Activated CD8-positive, alpha-beta T cell treated with anti-CD3 and anti-CD28 coated beads, Interleukin-2, amount 10 ng/mL, durations not matched to agents 7 days and 5 days (primary cell): Measurements from ENCODE around the gene PDE6A. TPM values are rescaled to one million over a fixed set of nuclear protein-coding genes. Genes with fewer than 3 reads are reported as not detected.

Experiments used
- ATAC-seq: fragments of 150-1000 bp; cut with Tn5 transposase; one replicate; pipeline ENCODE4 v1.10.0; 2021; ENCODE audit warnings: moderate library complexity
- CTCF ChIA-PET: fragments of 350-600 bp; sonication (Branson Sonifier 250); formaldehyde crosslinking; loops from one replicate; lab custom pipeline; 2021; ENCODE audit warnings: antibody characterized with exemption; lab: Charles Lee
- POLR2A ChIA-PET: fragments of 350-600 bp; sonication (Branson Sonifier 250); formaldehyde crosslinking; loops from one replicate; lab custom pipeline; 2021; ENCODE audit warnings: antibody characterized with exemption; lab: Charles Lee
- DNase-seq: peaks from one replicate; pipeline ENCODE4 v3.0.0-alpha.2; 2020
- H3K27ac Mint-ChIP-seq: one replicate; pipeline ENCODE4 v1.8.0; 2021; ENCODE audit warnings: mild to moderate bottlenecking, mixed read lengths
- H3K27me3 Mint-ChIP-seq: one replicate; pipeline ENCODE4 v1.8.0; 2021; ENCODE audit warnings: low read depth, mixed read lengths
- H3K36me3 Mint-ChIP-seq: one replicate; pipeline ENCODE4 v1.8.0; 2021; ENCODE audit warnings: low read depth, mixed read lengths
- H3K4me1 Mint-ChIP-seq: one replicate; pipeline ENCODE4 v1.8.0; 2021; ENCODE audit warnings: low read depth, mixed read lengths
- H3K4me3 Mint-ChIP-seq: one replicate; pipeline ENCODE4 v1.8.0; 2021; ENCODE audit warnings: mild to moderate bottlenecking, mixed read lengths
- H3K9me3 Mint-ChIP-seq: one replicate; pipeline ENCODE4 v1.8.0; 2022; ENCODE audit warnings: mixed read lengths; ENCODE audit not compliant: insufficient read depth
- total RNA-seq, 2 experiments: library from RNA; stranded (reverse); gene quantifications; one replicate each; pipeline ENCODE4 v1.2.3, GENCODE V29; 2021

The PDE6A gene
- total RNA-seq, 2 experiments from 2014 or later: not detected

DNA sequence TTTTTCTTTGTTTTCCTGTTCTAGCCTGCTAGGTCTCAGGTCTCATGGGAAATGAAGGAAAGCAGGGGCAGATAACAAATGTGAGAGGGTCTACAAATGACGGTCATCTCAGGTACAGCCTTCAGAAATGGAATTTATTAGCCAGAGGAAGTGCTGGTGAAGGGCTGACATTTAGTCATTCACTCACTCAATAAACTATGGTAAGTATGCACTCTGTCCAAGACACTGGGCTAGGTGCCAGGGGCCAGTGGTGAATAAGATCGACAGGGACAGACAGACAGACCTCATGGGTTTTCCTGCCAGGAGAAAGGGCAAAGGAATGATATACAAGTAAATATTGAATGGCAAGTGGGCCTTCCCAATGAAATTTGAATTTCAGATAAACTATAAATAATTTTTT lies 6.3 kb downstream of the PDE6A start:
- H3K36me3 Mint-ChIP-seq: no peaks in the 10 kb centered on the region
- ChIA-PET CTCF (no interaction called here), POLR2A (no interaction called here)
- no peak overlapping the region for H3K4me3 Mint-ChIP-seq
- ATAC-seq (no peak), DNase-seq (no peak)
- H3K9me3 Mint-ChIP-seq: no peaks in the 10 kb centered on the region
- H3K27ac Mint-ChIP-seq: no peak overlapping the region
- H3K4me1 Mint-ChIP-seq: no peaks in the 10 kb centered on the region
- peaks cover 29% of the 10 kb centered on the region for H3K27me3 Mint-ChIP-seq

DNA sequence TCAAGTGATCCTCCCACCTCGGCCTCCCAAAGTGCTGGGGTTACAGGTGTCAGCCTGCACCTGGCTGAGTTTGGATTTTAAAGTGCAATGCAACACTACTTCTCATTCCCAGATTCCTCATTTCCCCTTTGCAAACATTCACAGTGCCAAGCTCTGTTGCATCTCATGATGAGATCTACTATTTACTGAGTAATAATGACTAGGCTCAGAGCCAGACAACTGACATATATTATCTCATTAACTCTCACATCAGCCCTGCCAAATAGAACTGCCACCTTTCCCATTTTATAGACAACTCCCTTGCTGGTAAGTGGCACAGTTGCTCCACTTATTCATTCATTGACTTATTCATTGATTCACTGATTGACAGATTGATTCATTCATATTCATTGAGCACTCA lies 7.0 kb downstream of the PDE6A start:
- no peak overlapping the region for H3K27ac Mint-ChIP-seq
- CTCF ChIA-PET: no interaction called here
- POLR2A ChIA-PET: no interaction called here
- H3K36me3 Mint-ChIP-seq: no peaks in the 10 kb centered on the region
- no peaks in the 10 kb centered on the region for H3K9me3 Mint-ChIP-seq
- H3K4me1 Mint-ChIP-seq: no peaks in the 10 kb centered on the region
- H3K4me3 Mint-ChIP-seq: no peak overlapping the region
- H3K27me3 Mint-ChIP-seq: peaks cover 27% of the 10 kb centered on the region
- ATAC-seq: no peak
- no peak for DNase-seq

DNA sequence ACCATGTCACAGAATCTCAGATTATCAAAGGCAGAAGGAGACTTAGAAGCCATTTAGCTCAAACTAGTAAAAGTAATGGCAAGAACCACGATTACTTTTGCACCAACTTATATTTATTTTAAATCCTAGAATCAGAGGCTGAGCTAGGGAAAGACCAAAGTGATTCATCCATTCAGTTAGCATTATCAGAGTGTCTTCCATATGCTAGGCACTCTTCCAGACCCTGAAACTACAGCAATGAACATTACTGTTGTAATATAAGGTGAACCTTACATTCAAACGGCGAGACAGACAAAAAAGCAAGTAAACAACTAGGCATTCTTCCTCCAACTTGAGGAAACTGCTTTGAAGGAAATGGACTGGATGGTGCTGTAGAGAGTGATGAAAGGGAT lies 7.9 kb downstream of the PDE6A start:
- ChIA-PET POLR2A (no interaction called here), CTCF (interaction anchor here (0.7 to 1.3 kb wide), 2 partner anchors 22 to 84 kb away, joined by 3 to 5 read pairs; no protein-coding TSS in a partner anchor)
- ATAC-seq (no peak), DNase-seq (no peak)
- no peaks in the 10 kb centered on the region for H3K9me3 Mint-ChIP-seq
- no peak overlapping the region for H3K27ac Mint-ChIP-seq
- H3K4me3 Mint-ChIP-seq: no peak overlapping the region
- peaks cover 36% of the 10 kb centered on the region for H3K27me3 Mint-ChIP-seq
- no peaks in the 10 kb centered on the region for H3K4me1 Mint-ChIP-seq
- no peaks in the 10 kb centered on the region for H3K36me3 Mint-ChIP-seq

DNA sequence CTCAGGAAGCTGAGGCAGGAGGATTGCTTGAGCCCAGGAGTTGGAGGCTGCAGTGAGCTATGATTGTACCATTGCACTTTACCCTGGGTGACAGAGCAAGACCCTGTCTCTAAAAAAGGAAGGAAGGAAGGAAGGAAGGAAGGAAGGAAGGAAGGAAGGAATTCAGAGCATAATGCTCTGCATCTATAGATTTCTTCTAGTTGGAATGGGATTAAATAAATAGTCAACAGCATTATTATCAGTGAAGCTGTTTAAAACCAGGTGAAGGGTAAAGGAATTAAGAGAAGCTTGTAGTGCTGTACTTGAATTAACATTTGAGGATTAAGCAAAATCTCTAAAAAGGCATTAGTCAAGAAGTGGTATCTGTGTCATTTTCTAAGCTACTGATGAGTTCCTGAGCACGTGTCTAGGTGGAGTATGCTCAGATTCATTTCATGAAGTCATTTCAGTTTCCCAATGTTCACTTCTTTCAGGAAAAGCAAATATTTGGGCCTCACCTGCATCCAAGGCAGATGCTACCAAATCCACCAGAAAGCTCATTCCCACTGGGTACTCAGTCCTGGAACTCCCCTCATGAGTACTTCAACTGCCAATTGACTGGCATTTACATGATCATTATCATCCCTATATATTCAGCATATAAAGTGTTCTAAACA lies 8.4 kb downstream of the PDE6A start:
- Mint-ChIP-seq H3K4me1 (no peaks in the 10 kb centered on the region), H3K27ac (no peak overlapping the region), H3K27me3 (peaks cover 36% of the 10 kb centered on the region), H3K36me3 (no peaks in the 10 kb centered on the region), H3K4me3 (no peak overlapping the region), H3K9me3 (no peaks in the 10 kb centered on the region)
- DNase-seq (no peak), ATAC-seq (no peak)
- ChIA-PET POLR2A (no interaction called here), CTCF (interaction anchor here (0.7 to 1.3 kb wide), 3 partner anchors 23 to 269 kb away, joined by 3 to 5 read pairs (median 3); no protein-coding TSS in a partner anchor)

DNA sequence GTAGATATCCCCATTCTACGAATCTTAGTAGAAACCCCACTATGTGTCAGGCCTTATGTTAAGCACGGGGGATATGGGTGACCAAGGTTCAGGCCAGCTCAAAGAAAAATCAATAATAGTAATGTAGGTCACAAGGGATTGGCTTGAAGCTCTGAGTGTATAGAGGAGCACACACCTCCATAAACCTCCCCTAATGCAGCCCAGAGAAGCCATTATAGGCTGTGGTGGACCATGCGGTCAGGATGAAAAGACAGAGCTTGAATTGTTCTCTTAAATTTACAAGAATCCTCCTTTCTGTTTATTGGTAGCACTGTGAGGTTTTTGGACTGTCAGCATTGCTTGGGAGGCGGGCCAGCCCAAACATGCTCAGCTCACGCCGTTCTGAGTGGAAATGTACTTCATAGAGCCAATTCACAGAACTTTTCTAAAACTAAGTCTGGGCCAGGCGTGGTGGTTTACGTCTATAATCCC lies 9.1 kb downstream of the PDE6A start:
- Mint-ChIP-seq H3K4me3 (no peak overlapping the region), H3K4me1 (peaks cover 3% of the 10 kb centered on the region), H3K27ac (no peak overlapping the region), H3K36me3 (no peaks in the 10 kb centered on the region), H3K9me3 (no peaks in the 10 kb centered on the region), H3K27me3 (peaks cover 40% of the 10 kb centered on the region)
- ATAC-seq (no peak), DNase-seq (no peak)
- ChIA-PET POLR2A (no interaction called here), CTCF (interaction anchor here (1.1 kb wide), 2 partner anchors 82 to 268 kb away, joined by 3 to 4 read pairs; no protein-coding TSS in a partner anchor)

DNA sequence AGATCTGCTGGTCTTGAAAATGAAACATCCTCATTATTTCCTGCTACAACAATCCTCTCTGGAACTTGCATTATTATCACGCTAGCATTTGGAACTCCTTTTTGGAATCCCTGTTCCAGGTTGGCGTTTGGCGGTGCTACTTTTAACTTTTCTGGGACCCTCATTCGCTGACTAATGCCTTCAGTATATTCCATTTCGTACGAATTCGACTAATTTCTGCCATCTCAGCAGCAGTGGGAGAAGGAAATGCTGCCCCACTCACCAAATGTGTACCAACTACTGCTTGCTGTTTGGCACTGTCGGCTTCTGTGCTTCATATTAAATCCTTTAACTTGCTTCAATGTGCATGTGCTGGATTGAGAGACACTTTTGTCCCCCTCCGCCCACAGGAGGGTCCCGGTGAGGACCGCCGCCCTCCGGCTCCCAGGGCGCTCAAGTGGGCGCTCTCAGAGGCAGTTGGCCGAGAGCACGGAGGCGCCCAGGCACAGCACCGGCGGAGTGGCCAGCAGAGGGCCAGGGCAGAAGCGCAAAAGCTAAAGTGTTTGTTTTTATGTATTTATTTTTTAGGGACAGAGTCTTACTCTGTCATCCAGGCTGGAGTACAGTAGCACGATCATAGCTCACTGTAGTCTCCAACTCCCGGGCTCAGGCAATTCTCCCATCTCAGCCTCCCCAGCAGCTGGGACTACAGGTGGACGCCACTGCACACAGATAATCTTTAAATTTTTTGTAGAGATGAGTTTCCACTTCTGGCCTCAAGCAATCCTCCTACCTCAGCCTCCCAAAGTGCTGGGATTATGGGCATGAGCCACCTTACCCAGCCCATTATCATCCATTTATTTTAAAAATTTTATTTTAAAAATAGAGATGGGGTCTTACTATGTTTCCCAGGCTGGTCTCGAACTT lies 11.9 kb downstream of the PDE6A start:
- H3K4me1 Mint-ChIP-seq: peaks cover 3% of the 10 kb centered on the region
- POLR2A ChIA-PET: no interaction called here
- ATAC-seq: no peak
- no peaks in the 10 kb centered on the region for H3K36me3 Mint-ChIP-seq
- H3K27ac Mint-ChIP-seq: no peak overlapping the region
- peaks cover 46% of the 10 kb centered on the region for H3K27me3 Mint-ChIP-seq
- H3K9me3 Mint-ChIP-seq: no peaks in the 10 kb centered on the region
- no peak overlapping the region for H3K4me3 Mint-ChIP-seq
- CTCF ChIA-PET: no interaction called here
- no peak for DNase-seq

DNA sequence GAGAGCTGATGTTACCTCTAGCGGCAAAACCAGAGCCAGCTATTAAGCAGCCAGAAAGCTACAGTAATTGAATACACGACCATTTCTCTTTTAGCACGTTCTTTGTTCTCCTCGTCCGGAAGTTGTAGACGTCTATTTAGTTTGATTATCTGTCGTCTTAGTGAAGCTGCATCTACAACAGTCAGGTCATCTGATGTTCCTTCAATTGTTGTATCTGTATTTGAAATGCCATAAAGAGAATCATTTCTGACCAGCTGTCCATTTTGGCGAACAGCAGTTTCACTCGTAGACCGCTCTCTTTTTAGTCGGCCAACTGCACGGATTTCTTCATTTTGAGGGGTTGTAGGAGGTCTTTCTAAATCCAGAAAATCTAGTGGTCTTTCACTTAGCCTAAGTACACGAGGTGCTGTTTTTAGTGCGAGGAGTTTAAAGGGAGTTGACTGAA lies 12.6 kb downstream of the PDE6A start:
- H3K9me3 Mint-ChIP-seq: no peaks in the 10 kb centered on the region
- peaks cover 3% of the 10 kb centered on the region for H3K4me1 Mint-ChIP-seq
- CTCF ChIA-PET: no interaction called here
- ATAC-seq: no peak
- POLR2A ChIA-PET: no interaction called here
- H3K4me3 Mint-ChIP-seq: no peak overlapping the region
- H3K36me3 Mint-ChIP-seq: no peaks in the 10 kb centered on the region
- no peak for DNase-seq
- H3K27me3 Mint-ChIP-seq: peaks cover 42% of the 10 kb centered on the region
- H3K27ac Mint-ChIP-seq: no peak overlapping the region

DNA sequence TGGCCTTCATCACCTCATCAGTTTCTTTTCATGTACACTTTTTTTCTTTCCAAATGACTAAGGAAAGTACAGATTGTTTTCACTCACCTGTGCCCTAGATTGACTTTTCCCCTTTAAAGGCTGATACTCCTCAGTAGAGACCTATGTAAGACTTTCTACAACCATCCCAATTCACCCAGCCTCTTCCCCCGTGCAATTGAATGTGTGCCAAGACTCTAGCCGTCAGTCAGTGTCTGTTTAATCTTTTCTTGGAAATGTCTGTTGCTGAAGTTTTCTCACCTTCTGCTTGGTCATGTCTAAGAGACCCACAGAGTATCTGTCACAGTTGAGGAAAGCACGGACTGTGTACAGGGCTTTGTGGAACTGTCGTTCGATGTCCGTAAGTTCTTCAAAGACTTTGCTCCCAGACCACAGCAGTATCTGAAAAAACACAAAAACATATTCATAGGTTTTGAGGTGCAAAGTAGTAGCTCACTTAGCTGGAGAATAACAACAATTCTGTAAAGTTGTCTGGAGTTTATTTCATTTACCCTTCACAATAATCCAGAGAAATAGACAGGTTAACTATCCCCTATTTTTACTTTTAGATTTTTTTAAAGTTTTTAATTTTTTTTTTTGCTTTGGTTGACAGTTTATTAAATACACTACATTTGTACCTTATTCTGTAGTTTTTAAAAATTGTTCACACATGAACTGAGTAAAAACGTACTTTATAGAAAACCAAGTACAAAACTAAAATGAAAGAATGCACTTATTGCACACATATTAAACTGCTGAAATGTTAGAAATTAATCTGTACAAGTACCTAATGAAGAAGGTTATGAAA lies 13.6 kb downstream of the PDE6A start:
- peaks cover 39% of the 10 kb centered on the region for H3K27me3 Mint-ChIP-seq

DNA sequence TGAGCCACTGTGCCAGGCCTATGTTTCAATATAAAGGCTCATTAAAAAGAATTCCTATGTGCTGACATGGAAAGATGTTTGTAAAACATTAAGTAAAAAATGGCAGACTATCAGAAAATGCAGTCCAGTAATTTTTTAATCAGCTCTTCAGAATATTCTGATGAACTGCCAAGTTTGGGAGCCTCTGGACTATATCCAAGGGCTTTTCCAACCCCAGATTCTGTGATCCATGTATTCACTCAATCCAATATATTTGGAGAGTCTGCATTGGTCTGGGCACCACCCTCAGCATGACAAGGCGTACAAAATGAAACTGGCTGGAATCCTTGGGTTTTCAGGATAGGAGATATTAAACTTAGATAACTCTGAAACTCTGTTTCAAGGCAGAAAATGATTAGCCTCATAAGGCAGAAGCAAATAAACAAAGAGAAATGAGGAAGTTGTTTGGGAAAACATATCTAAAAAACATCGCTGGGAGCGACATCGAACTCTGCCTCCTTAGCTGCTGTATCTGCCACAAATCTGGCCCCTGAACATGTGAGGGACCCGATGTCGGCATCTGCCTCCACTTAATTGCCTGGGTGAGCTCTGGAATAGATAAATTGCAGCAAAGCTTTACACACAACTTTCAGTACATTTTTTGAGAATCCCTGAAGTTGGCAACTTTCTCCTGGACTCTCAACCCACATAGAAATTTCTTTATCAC lies 14.4 kb downstream of the PDE6A start:
- CTCF ChIA-PET: no interaction called here
- Mint-ChIP-seq H3K4me3 (no peak overlapping the region), H3K27ac (no peak overlapping the region), H3K27me3 (peaks cover 35% of the 10 kb centered on the region), H3K9me3 (no peaks in the 10 kb centered on the region), H3K36me3 (no peaks in the 10 kb centered on the region), H3K4me1 (peaks cover 3% of the 10 kb centered on the region)
- ATAC-seq (no peak), DNase-seq (no peak)
- POLR2A ChIA-PET: no interaction called here

More for the DNA sequence above, 13.6 kb downstream of the PDE6A start:
- DNase-seq: no peak
- Mint-ChIP-seq H3K27ac (no peak overlapping the region), H3K4me3 (no peak overlapping the region), H3K36me3 (no peaks in the 10 kb centered on the region), H3K9me3 (no peaks in the 10 kb centered on the region), H3K4me1 (peaks cover 3% of the 10 kb centered on the region)
- ChIA-PET POLR2A (no interaction called here), CTCF (no interaction called here)
- no peak for ATAC-seq

DNA sequence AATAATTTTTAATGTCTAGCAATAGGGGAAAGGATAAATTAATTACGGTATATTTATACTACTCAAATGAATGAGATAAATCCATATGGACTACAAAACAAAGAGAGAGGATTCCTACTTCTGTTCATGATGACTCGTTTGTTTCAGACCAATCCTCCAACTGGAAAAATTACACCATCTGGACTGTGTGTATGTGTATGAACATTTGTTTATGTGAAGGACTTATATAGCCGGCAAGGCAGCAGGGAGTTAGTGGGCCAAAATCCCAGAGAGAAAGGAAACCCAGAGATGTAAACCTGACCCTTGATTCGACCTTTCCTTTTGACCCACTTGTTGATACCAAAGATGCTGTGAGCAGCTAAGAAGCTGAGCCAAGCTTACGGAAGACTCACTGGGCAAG lies 20.1 kb downstream of the PDE6A start:
- H3K36me3 Mint-ChIP-seq: no peaks in the 10 kb centered on the region
- CTCF ChIA-PET: no interaction called here
- DNase-seq (no peak), ATAC-seq (no peak)
- peaks cover 9% of the 10 kb centered on the region for H3K27me3 Mint-ChIP-seq
- H3K9me3 Mint-ChIP-seq: no peaks in the 10 kb centered on the region
- H3K27ac Mint-ChIP-seq: no peak overlapping the region
- POLR2A ChIA-PET: no interaction called here
- no peaks in the 10 kb centered on the region for H3K4me1 Mint-ChIP-seq
- H3K4me3 Mint-ChIP-seq: no peak overlapping the region

DNA sequence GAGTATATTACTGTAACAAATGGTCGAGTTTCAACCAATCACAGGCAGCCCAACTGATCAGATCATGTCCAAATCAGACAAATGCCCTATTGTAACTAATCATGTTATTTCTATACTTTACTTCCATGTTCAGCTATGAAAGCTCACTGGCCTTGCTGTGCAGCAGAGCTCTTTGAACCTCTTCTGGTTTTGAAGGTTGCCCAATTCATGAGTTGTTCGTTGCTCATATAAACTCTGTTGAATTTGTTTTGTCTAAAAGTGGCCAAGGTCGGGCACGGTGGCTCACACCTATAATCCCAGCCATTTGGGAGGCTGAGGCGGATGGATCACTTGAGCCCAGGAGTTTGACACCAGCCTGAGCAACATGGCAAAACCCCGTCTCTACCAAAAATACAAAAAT lies 21.6 kb downstream of the PDE6A start:
- Mint-ChIP-seq H3K27ac (no peak overlapping the region), H3K36me3 (no peaks in the 10 kb centered on the region), H3K9me3 (no peaks in the 10 kb centered on the region), H3K27me3 (peaks cover 9% of the 10 kb centered on the region), H3K4me1 (no peaks in the 10 kb centered on the region), H3K4me3 (no peak overlapping the region)
- ChIA-PET CTCF (interaction anchor here (0.9 kb wide), 1 partner anchor 70 kb away, joined by 3 read pairs; no protein-coding TSS in a partner anchor), POLR2A (no interaction called here)
- no peak for ATAC-seq
- no peak for DNase-seq
